OCI-LY1 (cell line): ENCODE measurements around the gene CFAP57.

Experiments used
- H2AFZ ChIP-seq: fragments of 200-600 bp; sonication (generic), shearing (Covaris generic); 2 replicates; pipeline ENCODE4 v1.6.0; 2014; ENCODE audit warnings: antibody characterized with exemption, mild to moderate bottlenecking, low read length
- H3F3A ChIP-seq: fragments of 200-600 bp; sonication (generic), shearing (Covaris generic); 2 replicates; pipeline ENCODE4 v1.6.0; 2014; ENCODE audit warnings: mild to moderate bottlenecking, antibody characterized with exemption, low read length, moderate library complexity; ENCODE audit not compliant: insufficient read depth
- H3K27ac ChIP-seq: fragments of 200-600 bp; sonication (generic); 2 replicates; pipeline ENCODE4 v1.5.1; 2014; ENCODE audit warnings: low read length, mixed run types, mild to moderate bottlenecking, low read depth; ENCODE audit not compliant: poor library complexity, severe bottlenecking
- H3K27me3 ChIP-seq: fragments of 200-600 bp; sonication (generic); 2 replicates; pipeline ENCODE4 v1.6.0; 2014; ENCODE audit warnings: antibody characterized with exemption, mild to moderate bottlenecking, low read length, moderate library complexity; ENCODE audit not compliant: insufficient read depth
- H3K36me3 ChIP-seq: fragments of 200-600 bp; sonication (generic); 2 replicates; pipeline ENCODE4 v1.6.1; 2014; ENCODE audit warnings: mild to moderate bottlenecking, antibody characterized with exemption, low read length, moderate library complexity, mixed read lengths; ENCODE audit not compliant: insufficient read depth
- H3K4me1 ChIP-seq: fragments of 200-600 bp; sonication (generic); 2 replicates; pipeline ENCODE4 v1.5.1; 2014; ENCODE audit warnings: mild to moderate bottlenecking, low read length, moderate library complexity; ENCODE audit not compliant: insufficient read depth, severe bottlenecking
- H3K4me2 ChIP-seq: fragments of 200-600 bp; sonication (generic), shearing (Covaris generic); 2 replicates; pipeline ENCODE4 v1.6.1; 2014; ENCODE audit warnings: low read length
- H3K4me3 ChIP-seq: fragments of 200-600 bp; sonication (generic); 2 replicates; pipeline ENCODE4 v1.5.1; 2014; ENCODE audit warnings: low read length, low read depth, mild to moderate bottlenecking, mixed read lengths; ENCODE audit not compliant: poor library complexity, severe bottlenecking
- H3K79me2 ChIP-seq: fragments of 200-600 bp; shearing (Covaris generic); 2 replicates; pipeline ENCODE4 v1.6.1; 2016; ENCODE audit warnings: mixed run types, low read length, mixed read lengths; ENCODE audit not compliant: insufficient read depth
- H3K9ac ChIP-seq: fragments of 200-600 bp; sonication (generic), shearing (Covaris generic); 2 replicates; pipeline ENCODE4 v1.6.1; 2014; ENCODE audit warnings: mild to moderate bottlenecking, low read length, mixed read lengths
- H3K9me2 ChIP-seq: fragments of 200-600 bp; sonication (generic), shearing (Covaris generic); 2 replicates; pipeline ENCODE4 v1.6.1; 2014; ENCODE audit warnings: low read depth, mild to moderate bottlenecking, low read length, mixed read lengths
- H3K9me3 ChIP-seq: fragments of 200-600 bp; shearing (Covaris generic); 2 replicates; pipeline ENCODE4 v1.6.1; 2014; ENCODE audit warnings: low read length, mixed read lengths
- H4K20me1 ChIP-seq: fragments of 200-600 bp; sonication (generic), shearing (Covaris generic); 2 replicates; pipeline ENCODE4 v1.6.0; 2016; ENCODE audit warnings: mild to moderate bottlenecking, low read length; ENCODE audit not compliant: insufficient read depth
- EZH2 ChIP-seq: fragments of 200-600 bp; sonication (generic), shearing (Covaris generic); IDR thresholded peaks from 2 replicates; pipeline ENCODE4 v1.8.0; 2017; ENCODE audit warnings: borderline replicate concordance, mixed run types, mild to moderate bottlenecking, antibody characterized with exemption, low read length, moderate library complexity, mixed read lengths
- TF ChIP-seq, protein P1 (sequence below): fragments of 200-600 bp; sonication (generic), shearing (Covaris generic); IDR thresholded peaks from 2 replicates; pipeline ENCODE4 v1.5.1; 2017; ENCODE audit warnings: mild to moderate bottlenecking, antibody characterized with exemption, low read length, moderate library complexity, mixed read lengths

The CFAP57 gene

DNA sequence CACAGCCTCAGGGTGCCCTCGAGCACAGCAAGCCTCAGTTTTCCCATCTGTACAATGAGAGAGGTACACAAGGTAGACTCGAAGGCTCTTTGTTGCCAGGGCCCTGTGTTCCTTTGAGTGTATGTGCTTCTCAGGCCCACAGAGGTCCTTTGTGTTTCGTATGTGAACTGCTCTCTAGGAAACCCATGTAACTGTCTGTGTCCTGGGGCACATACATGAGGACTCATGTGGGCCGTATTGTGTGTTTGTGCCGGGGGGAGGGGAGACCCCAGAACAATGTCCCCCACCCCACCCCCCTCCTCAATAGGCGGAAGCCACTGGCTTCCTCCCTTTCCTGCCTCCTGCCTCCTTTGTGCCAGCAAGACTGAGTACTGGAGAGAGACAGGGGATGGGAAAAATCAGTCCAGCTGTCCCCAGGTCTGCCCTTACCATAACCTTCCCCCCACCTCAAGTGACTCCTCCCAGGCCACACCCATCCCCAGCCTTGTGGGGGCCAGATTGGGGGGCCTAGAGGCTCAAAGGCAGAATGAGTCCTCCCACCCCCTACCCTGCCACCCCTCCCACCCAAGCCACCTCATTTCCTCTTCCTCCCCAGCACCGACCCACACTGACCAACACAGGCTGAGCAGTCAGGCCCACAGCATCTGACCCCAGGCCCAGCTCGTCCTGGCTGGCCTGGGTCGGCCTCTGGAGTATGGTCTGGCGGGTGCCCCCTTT lies 128.4 kb downstream of the CFAP57 start, which contains the start of gene TIE1:
TIE1 (plus strand) TSS at position 605 of the 717 bp plus-strand sequence; CDS start at position 695, 90 bp downstream.
- Histone ChIP-seq H3K4me3 (no peak within 1 kb of the TSS), H3K9ac (no peak within 1 kb of the TSS), H3K36me3 (no peaks in the 10 kb centered on the region), H3K9me2 (no peaks in the 10 kb centered on the region), H4K20me1 (no peaks in the 10 kb centered on the region), H3K4me2 (no peak within 1 kb of the TSS), H3F3A (no peaks in the 10 kb centered on the region), H2AFZ (no peak within 1 kb of the TSS), H3K79me2 (no peaks in the 10 kb centered on the region), H3K4me1 (no peaks in the 10 kb centered on the region), H3K9me3 (no peaks in the 10 kb centered on the region), H3K27ac (no peak within 1 kb of the TSS), H3K27me3 (peaks cover 7% of the 10 kb centered on the region; the same call in 1 of the 2 replicates)
- no peak for TF ChIP-seq EZH2
- TF ChIP-seq, protein P1, sequence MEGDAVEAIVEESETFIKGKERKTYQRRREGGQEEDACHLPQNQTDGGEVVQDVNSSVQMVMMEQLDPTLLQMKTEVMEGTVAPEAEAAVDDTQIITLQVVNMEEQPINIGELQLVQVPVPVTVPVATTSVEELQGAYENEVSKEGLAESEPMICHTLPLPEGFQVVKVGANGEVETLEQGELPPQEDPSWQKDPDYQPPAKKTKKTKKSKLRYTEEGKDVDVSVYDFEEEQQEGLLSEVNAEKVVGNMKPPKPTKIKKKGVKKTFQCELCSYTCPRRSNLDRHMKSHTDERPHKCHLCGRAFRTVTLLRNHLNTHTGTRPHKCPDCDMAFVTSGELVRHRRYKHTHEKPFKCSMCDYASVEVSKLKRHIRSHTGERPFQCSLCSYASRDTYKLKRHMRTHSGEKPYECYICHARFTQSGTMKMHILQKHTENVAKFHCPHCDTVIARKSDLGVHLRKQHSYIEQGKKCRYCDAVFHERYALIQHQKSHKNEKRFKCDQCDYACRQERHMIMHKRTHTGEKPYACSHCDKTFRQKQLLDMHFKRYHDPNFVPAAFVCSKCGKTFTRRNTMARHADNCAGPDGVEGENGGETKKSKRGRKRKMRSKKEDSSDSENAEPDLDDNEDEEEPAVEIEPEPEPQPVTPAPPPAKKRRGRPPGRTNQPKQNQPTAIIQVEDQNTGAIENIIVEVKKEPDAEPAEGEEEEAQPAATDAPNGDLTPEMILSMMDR = no peak

DNA sequence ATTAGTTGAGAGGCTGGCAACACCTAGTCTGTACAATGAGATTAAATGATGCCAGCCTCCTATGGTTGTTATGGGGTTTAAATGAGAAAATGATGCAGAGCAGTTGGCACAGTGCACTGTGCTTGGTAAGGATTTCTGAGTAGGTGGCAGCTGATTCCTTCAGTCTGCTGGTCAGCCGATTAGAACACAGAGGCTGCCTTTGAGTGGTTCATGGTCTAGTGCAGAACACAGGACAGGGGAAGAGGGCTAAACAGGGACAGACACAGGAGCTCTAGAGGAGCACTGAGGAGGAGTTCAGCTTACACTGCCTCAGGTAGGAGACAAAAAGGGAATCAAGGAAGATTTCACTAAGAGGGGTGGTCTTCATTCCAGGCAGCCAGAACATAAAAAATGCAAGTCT lies 130.1 kb downstream of the CFAP57 start:
- Histone ChIP-seq H3K4me3 (no peak overlapping the region), H3K9me2 (no peaks in the 10 kb centered on the region), H3K9ac (no peak overlapping the region), H3K4me2 (no peak overlapping the region), H3K9me3 (no peaks in the 10 kb centered on the region), H3K79me2 (no peaks in the 10 kb centered on the region), H3F3A (no peaks in the 10 kb centered on the region), H3K4me1 (no peaks in the 10 kb centered on the region), H3K27me3 (peaks cover 7% of the 10 kb centered on the region; the same call in 1 of the 2 replicates), H4K20me1 (no peaks in the 10 kb centered on the region), H3K36me3 (no peaks in the 10 kb centered on the region), H3K27ac (no peak overlapping the region), H2AFZ (no peak overlapping the region)
- TF ChIP-seq, protein P1 = no peak
- no peak for TF ChIP-seq EZH2

DNA sequence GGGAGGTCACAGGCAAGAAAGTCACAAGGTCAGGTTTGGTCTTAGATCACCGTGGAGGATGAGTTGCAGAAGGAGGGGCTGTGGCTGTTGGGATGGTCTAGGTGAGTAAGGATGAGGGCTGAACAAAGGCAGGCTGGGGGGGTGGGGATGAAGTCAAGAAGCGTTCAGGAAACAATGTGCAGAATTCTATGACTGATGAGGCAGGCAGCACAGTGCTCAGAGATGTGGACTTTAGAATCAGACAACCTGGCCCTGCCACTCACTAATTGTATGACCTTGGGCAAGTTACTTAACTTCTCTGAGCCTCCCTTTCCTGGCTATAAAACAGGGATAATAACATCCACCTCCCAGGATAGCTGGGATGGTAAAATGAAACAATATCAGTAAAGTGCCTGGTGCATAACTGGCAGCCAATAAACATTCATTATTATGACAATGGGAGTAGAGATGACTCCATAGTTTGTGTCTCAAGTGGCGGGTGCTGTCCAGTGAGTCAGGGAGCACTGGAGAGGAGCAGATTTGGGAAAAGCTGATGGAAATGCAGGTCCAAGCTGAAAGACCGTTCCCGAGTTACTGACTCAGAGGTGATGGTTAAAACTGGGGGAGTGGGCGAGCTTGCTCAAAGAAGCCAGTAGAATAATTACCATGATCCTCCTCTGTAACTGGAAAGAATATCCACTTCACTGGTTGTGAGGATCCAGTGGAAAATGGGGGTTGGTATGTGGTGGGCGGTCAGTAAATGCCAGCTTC lies 130.8 kb downstream of the CFAP57 start:
- Histone ChIP-seq H2AFZ (no peak overlapping the region), H3K9me3 (no peaks in the 10 kb centered on the region), H3K9me2 (no peaks in the 10 kb centered on the region), H3K4me3 (no peak overlapping the region), H4K20me1 (no peaks in the 10 kb centered on the region), H3K4me1 (no peaks in the 10 kb centered on the region), H3K36me3 (no peaks in the 10 kb centered on the region), H3K9ac (no peak overlapping the region), H3F3A (no peaks in the 10 kb centered on the region), H3K79me2 (no peaks in the 10 kb centered on the region), H3K27me3 (peaks cover 7% of the 10 kb centered on the region; the same call in 1 of the 2 replicates), H3K27ac (no peak overlapping the region), H3K4me2 (no peak overlapping the region)
- TF ChIP-seq, protein P1 = no peak
- no peak for TF ChIP-seq EZH2
